Brain pericyte (primary cell): Measurements from ENCODE around the gene SRRM2.

Experiments
- DNase-seq: peaks from one replicate; pipeline ENCODE4 v3.0.0-alpha.2; 2012; ENCODE audit warnings: low read depth, low spot score

SRRM2 gene

GRCh38 chr16:2762711-2763110, 10.3 kb downstream of the SRRM2 start:
- DNase-seq = no peak

- no peak for DNase-seq
These were observed 10.7 kb downstream of the SRRM2 start for GRCh38 chr16:2763173-2763572.

- DNase-seq = no peak
These were observed 12.3 kb downstream of the SRRM2 start for GRCh38 chr16:2764718-2765117.

- DNase-seq = no peak
These were observed 13.3 kb downstream of the SRRM2 start for GRCh38 chr16:2765462-2766404.

- no peak for DNase-seq
These were observed 14.1 kb downstream of the SRRM2 start for GRCh38 chr16:2766430-2767139.

GRCh38 chr16:2767140-2767731, 14.8 kb downstream of the SRRM2 start:
- DNase-seq = no peak

GRCh38 chr16:2767891-2768290, 15.5 kb downstream of the SRRM2 start:
- DNase-seq = no peak

- no peak for DNase-seq
These were observed 16.1 kb downstream of the SRRM2 start for GRCh38 chr16:2768403-2769089.

GRCh38 chr16:2769100-2769529, 16.7 kb downstream of the SRRM2 start:
- no peak for DNase-seq

- no peak for DNase-seq
These were observed 17.2 kb downstream of the SRRM2 start for GRCh38 chr16:2769675-2770056.

GRCh38 chr16:2770057-2770951, 17.9 kb downstream of the SRRM2 start:
- DNase-seq = no peak

- DNase-seq = no peak
These were observed 19.3 kb downstream of the SRRM2 start for GRCh38 chr16:2771496-2772402.

- DNase-seq = no peak
These were observed 20.9 kb downstream of the SRRM2 start for GRCh38 chr16:2773188-2773968.

GRCh38 chr16:2774161-2774891, 21.9 kb downstream of the SRRM2 start:
- no peak for DNase-seq

GRCh38 chr16:2775131-2775716, 22.8 kb downstream of the SRRM2 start:
- no peak for DNase-seq

- DNase-seq = no peak
These were observed 23.5 kb downstream of the SRRM2 start for GRCh38 chr16:2775765-2776499.

GRCh38 chr16:2776500-2777139, 24.2 kb downstream of the SRRM2 start:
- no peak for DNase-seq
